ENCODE data around the gene TOLLIP. TPM values are rescaled to one million over a fixed set of nuclear protein-coding genes. Genes with fewer than 3 reads are reported as not detected.

TOLLIP gene
- total RNA-seq, 1 experiment from 2014 or later: 32.3 TPM

DNA sequence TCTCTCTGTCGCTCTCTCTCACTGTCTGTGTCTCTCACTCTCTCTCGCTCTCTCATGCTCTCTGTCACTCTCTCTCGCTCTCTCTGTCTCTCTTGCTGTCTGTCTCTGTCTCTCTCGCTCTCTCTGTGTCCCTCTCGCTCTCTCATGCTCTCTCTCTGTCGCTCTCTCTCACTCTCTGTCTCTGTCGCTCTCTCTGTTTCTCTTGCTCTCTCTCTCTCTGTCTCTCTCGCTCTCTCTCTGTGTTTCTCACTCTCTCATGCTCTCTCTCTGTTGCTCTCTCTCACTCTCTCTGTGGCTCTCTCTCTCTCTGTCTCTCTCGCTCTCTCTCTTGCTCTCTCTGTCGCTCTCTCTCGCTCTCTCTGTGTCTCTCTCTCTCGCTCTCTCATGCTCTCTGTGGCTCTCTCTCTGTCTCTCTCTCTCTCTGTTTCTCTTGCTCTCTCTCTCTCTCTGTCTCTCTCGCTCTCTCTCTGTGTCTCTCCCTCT lies 47.1 kb upstream of the TOLLIP start:
- H3K27me3 Mint-ChIP-seq (ENCODE audit: low read depth): peaks cover 11% of the 10 kb centered on the region
- H3K27ac Mint-ChIP-seq: no peak overlapping the region
- no peak for DNase-seq (ENCODE audit: low spot score)
- H3K9me3 Mint-ChIP-seq: no peaks in the 10 kb centered on the region
- ATAC-seq: no peak
- ChIA-PET CTCF (no interaction called here), POLR2A (no interaction called here)
- peaks cover under 1% of the 10 kb centered on the region; the same call in 1 of the 2 replicates for H3K4me1 Mint-ChIP-seq
- H3K36me3 Mint-ChIP-seq: no peaks in the 10 kb centered on the region
- H3K4me3 Mint-ChIP-seq: no peak overlapping the region
- no peak for TF ChIP-seq ZNF396 (CRISPR knock-in tag; IDR thresholded peaks at IDR 0.05; ENCODE audit: borderline replicate concordance)
- no peak for TF ChIP-seq SP1 (CRISPR knock-in tag; conservative IDR thresholded peaks at IDR 0.05)
- TF ChIP-seq, protein P1, sequence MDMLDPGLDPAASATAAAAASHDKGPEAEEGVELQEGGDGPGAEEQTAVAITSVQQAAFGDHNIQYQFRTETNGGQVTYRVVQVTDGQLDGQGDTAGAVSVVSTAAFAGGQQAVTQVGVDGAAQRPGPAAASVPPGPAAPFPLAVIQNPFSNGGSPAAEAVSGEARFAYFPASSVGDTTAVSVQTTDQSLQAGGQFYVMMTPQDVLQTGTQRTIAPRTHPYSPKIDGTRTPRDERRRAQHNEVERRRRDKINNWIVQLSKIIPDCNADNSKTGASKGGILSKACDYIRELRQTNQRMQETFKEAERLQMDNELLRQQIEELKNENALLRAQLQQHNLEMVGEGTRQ (CRISPR knock-in tag; IDR thresholded peaks at IDR 0.05): no peak
- TF ChIP-seq SMAD3 (CRISPR knock-in tag; IDR thresholded peaks at IDR 0.05; ENCODE audit: borderline replicate concordance): no peak
- TF ChIP-seq, protein P2, sequence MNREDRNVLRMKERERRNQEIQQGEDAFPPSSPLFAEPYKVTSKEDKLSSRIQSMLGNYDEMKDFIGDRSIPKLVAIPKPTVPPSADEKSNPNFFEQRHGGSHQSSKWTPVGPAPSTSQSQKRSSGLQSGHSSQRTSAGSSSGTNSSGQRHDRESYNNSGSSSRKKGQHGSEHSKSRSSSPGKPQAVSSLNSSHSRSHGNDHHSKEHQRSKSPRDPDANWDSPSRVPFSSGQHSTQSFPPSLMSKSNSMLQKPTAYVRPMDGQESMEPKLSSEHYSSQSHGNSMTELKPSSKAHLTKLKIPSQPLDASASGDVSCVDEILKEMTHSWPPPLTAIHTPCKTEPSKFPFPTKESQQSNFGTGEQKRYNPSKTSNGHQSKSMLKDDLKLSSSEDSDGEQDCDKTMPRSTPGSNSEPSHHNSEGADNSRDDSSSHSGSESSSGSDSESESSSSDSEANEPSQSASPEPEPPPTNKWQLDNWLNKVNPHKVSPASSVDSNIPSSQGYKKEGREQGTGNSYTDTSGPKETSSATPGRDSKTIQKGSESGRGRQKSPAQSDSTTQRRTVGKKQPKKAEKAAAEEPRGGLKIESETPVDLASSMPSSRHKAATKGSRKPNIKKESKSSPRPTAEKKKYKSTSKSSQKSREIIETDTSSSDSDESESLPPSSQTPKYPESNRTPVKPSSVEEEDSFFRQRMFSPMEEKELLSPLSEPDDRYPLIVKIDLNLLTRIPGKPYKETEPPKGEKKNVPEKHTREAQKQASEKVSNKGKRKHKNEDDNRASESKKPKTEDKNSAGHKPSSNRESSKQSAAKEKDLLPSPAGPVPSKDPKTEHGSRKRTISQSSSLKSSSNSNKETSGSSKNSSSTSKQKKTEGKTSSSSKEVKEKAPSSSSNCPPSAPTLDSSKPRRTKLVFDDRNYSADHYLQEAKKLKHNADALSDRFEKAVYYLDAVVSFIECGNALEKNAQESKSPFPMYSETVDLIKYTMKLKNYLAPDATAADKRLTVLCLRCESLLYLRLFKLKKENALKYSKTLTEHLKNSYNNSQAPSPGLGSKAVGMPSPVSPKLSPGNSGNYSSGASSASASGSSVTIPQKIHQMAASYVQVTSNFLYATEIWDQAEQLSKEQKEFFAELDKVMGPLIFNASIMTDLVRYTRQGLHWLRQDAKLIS (CRISPR knock-in tag; IDR thresholded peaks at IDR 0.05; ENCODE audit: borderline replicate concordance): no peak
- TF ChIP-seq, protein P3, sequence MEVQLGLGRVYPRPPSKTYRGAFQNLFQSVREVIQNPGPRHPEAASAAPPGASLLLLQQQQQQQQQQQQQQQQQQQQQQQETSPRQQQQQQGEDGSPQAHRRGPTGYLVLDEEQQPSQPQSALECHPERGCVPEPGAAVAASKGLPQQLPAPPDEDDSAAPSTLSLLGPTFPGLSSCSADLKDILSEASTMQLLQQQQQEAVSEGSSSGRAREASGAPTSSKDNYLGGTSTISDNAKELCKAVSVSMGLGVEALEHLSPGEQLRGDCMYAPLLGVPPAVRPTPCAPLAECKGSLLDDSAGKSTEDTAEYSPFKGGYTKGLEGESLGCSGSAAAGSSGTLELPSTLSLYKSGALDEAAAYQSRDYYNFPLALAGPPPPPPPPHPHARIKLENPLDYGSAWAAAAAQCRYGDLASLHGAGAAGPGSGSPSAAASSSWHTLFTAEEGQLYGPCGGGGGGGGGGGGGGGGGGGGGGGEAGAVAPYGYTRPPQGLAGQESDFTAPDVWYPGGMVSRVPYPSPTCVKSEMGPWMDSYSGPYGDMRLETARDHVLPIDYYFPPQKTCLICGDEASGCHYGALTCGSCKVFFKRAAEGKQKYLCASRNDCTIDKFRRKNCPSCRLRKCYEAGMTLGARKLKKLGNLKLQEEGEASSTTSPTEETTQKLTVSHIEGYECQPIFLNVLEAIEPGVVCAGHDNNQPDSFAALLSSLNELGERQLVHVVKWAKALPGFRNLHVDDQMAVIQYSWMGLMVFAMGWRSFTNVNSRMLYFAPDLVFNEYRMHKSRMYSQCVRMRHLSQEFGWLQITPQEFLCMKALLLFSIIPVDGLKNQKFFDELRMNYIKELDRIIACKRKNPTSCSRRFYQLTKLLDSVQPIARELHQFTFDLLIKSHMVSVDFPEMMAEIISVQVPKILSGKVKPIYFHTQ (CRISPR knock-in tag; IDR thresholded peaks at IDR 0.05): no peak
- TF ChIP-seq ZNF138 (CRISPR knock-in tag; conservative IDR thresholded peaks at IDR 0.05): no peak
- no peak for TF ChIP-seq ZNF423 (CRISPR knock-in tag; IDR thresholded peaks at IDR 0.05)
- TF ChIP-seq NR3C1 (CRISPR knock-in tag; conservative IDR thresholded peaks at IDR 0.05; ENCODE audit: low read depth): no peak
- TF ChIP-seq NR1H2 (CRISPR knock-in tag; IDR thresholded peaks at IDR 0.05): no peak
- TF ChIP-seq HMGA2 (CRISPR knock-in tag; IDR thresholded peaks at IDR 0.05): no peak
- TF ChIP-seq MYBL2 (CRISPR knock-in tag; IDR thresholded peaks at IDR 0.05): no peak
- TF ChIP-seq ATF1 (CRISPR knock-in tag; IDR thresholded peaks at IDR 0.05): no peak
- no peak for TF ChIP-seq ZNF219 (CRISPR knock-in tag; IDR thresholded peaks at IDR 0.05; ENCODE audit: borderline replicate concordance)
- TF ChIP-seq FOXP1 (CRISPR knock-in tag; IDR thresholded peaks at IDR 0.05; ENCODE audit: borderline replicate concordance): no peak

DNA sequence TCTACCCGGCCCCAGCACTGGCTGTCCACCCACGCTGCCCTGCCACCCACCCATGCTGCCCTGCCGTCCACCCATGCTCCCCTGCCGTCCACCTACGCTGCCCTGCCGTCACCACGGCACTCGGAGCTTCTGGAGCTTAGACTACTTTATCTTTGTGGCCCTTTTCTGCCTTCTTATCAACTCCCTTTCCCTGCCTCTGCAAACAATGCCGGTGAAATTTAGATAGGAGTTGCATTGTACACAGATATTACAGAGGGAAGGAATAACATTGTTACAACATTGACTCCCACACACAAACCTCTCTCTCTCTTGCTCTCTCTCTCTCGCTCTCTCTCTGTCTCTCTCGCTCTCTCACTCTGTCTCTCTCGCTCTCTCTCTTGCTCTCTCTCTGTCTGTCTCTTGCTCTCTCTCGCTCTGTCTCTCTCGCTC lies 46.6 kb upstream of the TOLLIP start:
- H3K4me3 Mint-ChIP-seq: no peak overlapping the region
- TF ChIP-seq, protein P4, sequence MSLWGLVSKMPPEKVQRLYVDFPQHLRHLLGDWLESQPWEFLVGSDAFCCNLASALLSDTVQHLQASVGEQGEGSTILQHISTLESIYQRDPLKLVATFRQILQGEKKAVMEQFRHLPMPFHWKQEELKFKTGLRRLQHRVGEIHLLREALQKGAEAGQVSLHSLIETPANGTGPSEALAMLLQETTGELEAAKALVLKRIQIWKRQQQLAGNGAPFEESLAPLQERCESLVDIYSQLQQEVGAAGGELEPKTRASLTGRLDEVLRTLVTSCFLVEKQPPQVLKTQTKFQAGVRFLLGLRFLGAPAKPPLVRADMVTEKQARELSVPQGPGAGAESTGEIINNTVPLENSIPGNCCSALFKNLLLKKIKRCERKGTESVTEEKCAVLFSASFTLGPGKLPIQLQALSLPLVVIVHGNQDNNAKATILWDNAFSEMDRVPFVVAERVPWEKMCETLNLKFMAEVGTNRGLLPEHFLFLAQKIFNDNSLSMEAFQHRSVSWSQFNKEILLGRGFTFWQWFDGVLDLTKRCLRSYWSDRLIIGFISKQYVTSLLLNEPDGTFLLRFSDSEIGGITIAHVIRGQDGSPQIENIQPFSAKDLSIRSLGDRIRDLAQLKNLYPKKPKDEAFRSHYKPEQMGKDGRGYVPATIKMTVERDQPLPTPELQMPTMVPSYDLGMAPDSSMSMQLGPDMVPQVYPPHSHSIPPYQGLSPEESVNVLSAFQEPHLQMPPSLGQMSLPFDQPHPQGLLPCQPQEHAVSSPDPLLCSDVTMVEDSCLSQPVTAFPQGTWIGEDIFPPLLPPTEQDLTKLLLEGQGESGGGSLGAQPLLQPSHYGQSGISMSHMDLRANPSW (CRISPR knock-in tag; conservative IDR thresholded peaks at IDR 0.05; ENCODE audit: low read depth): no peak
- TF ChIP-seq TCF7 (CRISPR knock-in tag; IDR thresholded peaks at IDR 0.05; ENCODE audit: low read depth) (no peak), SP1 (CRISPR knock-in tag; conservative IDR thresholded peaks at IDR 0.05) (no peak), ZNF671 (CRISPR knock-in tag; IDR thresholded peaks at IDR 0.05) (no peak), TEAD1 (CRISPR knock-in tag; IDR thresholded peaks at IDR 0.05) (no peak)
- TF ChIP-seq, protein P5, sequence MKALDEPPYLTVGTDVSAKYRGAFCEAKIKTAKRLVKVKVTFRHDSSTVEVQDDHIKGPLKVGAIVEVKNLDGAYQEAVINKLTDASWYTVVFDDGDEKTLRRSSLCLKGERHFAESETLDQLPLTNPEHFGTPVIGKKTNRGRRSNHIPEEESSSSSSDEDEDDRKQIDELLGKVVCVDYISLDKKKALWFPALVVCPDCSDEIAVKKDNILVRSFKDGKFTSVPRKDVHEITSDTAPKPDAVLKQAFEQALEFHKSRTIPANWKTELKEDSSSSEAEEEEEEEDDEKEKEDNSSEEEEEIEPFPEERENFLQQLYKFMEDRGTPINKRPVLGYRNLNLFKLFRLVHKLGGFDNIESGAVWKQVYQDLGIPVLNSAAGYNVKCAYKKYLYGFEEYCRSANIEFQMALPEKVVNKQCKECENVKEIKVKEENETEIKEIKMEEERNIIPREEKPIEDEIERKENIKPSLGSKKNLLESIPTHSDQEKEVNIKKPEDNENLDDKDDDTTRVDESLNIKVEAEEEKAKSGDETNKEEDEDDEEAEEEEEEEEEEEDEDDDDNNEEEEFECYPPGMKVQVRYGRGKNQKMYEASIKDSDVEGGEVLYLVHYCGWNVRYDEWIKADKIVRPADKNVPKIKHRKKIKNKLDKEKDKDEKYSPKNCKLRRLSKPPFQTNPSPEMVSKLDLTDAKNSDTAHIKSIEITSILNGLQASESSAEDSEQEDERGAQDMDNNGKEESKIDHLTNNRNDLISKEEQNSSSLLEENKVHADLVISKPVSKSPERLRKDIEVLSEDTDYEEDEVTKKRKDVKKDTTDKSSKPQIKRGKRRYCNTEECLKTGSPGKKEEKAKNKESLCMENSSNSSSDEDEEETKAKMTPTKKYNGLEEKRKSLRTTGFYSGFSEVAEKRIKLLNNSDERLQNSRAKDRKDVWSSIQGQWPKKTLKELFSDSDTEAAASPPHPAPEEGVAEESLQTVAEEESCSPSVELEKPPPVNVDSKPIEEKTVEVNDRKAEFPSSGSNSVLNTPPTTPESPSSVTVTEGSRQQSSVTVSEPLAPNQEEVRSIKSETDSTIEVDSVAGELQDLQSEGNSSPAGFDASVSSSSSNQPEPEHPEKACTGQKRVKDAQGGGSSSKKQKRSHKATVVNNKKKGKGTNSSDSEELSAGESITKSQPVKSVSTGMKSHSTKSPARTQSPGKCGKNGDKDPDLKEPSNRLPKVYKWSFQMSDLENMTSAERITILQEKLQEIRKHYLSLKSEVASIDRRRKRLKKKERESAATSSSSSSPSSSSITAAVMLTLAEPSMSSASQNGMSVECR (CRISPR knock-in tag; IDR thresholded peaks at IDR 0.05; ENCODE audit: borderline replicate concordance): no peak
- TF ChIP-seq, protein P1 (CRISPR knock-in tag; IDR thresholded peaks at IDR 0.05): no peak

More for the DNA sequence above, 46.6 kb upstream of the TOLLIP start:
- ATAC-seq: no peak
- peaks cover 4% of the 10 kb centered on the region; the same call in 1 of the 2 replicates for H3K4me1 Mint-ChIP-seq
- DNase-seq (ENCODE audit: low spot score): no peak
- no peaks in the 10 kb centered on the region for H3K36me3 Mint-ChIP-seq
- no peak overlapping the region for H3K27ac Mint-ChIP-seq
- CTCF ChIA-PET: interaction anchor here (2.3 kb wide), 1 partner anchor 33 kb away, joined by 7 read pairs; the partner anchor contains the start of gene BRSK2
- H3K27me3 Mint-ChIP-seq (ENCODE audit: low read depth): peaks cover 11% of the 10 kb centered on the region
- POLR2A ChIA-PET: no interaction called here
- no peaks in the 10 kb centered on the region for H3K9me3 Mint-ChIP-seq

All from WTC11 (cell line).